SU-DHL-6 (cell line): ENCODE data around the gene CHRD.
"Not testable (repeated sequence)": the region's sequence is repeated elsewhere in the genome, so short reads cannot be mapped to it uniquely, and the experiment has no call there.

Experiments used
- H2AFZ ChIP-seq: fragments of 200-600 bp; sonication (generic); 2 replicates; pipeline ENCODE4 v1.6.1; 2014; ENCODE audit warnings: low read depth, mild to moderate bottlenecking, moderate library complexity, mixed read lengths, antibody characterized with exemption, low read length; ENCODE audit not compliant: severe bottlenecking
- H3F3A ChIP-seq: fragments of 200-600 bp; shearing (Covaris generic); 2 replicates; pipeline ENCODE4 v1.6.0; 2016; ENCODE audit warnings: antibody characterized with exemption, mild to moderate bottlenecking; ENCODE audit not compliant: insufficient read depth
- H3K27ac ChIP-seq: fragments of 200-600 bp; sonication (generic); 2 replicates; pipeline ENCODE4 v1.5.1; 2016; ENCODE audit warnings: low read depth, mild to moderate bottlenecking, low read length, moderate library complexity, mixed read lengths
- H3K27me3 ChIP-seq: fragments of 200-600 bp; sonication (generic), shearing (Covaris generic); 2 replicates; pipeline ENCODE4 v1.6.0; 2014; ENCODE audit warnings: mild to moderate bottlenecking, low read length
- H3K36me3 ChIP-seq: fragments of 200-600 bp; sonication (generic); 2 replicates; pipeline ENCODE4 v1.6.1; 2014; ENCODE audit warnings: mild to moderate bottlenecking, low read length, mixed read lengths
- H3K4me2 ChIP-seq: fragments of 300-600, 200-600 bp; shearing (Covaris generic), sonication (generic); 2 replicates; pipeline ENCODE4 v1.6.0; 2014; ENCODE audit warnings: low read length, low read depth, mild to moderate bottlenecking; ENCODE audit not compliant: poor library complexity, severe bottlenecking
- H3K4me3 ChIP-seq: fragments of 200-600 bp; sonication (generic); 2 replicates; pipeline ENCODE4 v1.5.1; 2014; ENCODE audit warnings: antibody characterized with exemption, low read length, mild to moderate bottlenecking, mixed read lengths; ENCODE audit not compliant: insufficient read depth, poor library complexity, severe bottlenecking
- H3K79me2 ChIP-seq: fragments of 200-600 bp; sonication (generic); 2 replicates; pipeline ENCODE4 v1.6.1; 2014; ENCODE audit warnings: mild to moderate bottlenecking, low read length, moderate library complexity; ENCODE audit not compliant: insufficient read depth
- H3K9ac ChIP-seq: fragments of 200-600 bp; sonication (generic); 2 replicates; pipeline ENCODE4 v1.7.0; 2014; ENCODE audit warnings: mild to moderate bottlenecking, low read length
- H3K9me2 ChIP-seq: fragments of 200-600 bp; sonication (generic); replicated peaks from 2 replicates; pipeline ENCODE4 v1.6.1; 2014; ENCODE audit warnings: low read length; ENCODE audit not compliant: insufficient read depth
- H3K9me3 ChIP-seq: fragments of 200-600 bp; sonication (generic); 2 replicates; pipeline ENCODE4 v1.6.1; 2014; ENCODE audit warnings: low read length, mixed read lengths; ENCODE audit not compliant: insufficient read depth
- H4K20me1 ChIP-seq: fragments of 200-600 bp; sonication (generic); 2 replicates; pipeline ENCODE4 v1.6.1; 2014; ENCODE audit warnings: low read depth, mild to moderate bottlenecking, antibody characterized with exemption, low read length, moderate library complexity, mixed read lengths
- EZH2phosphoT487 ChIP-seq: fragments of 200-600 bp; sonication (generic), shearing (Covaris generic); conservative IDR thresholded peaks from 2 replicates; pipeline ENCODE4 v1.6.1; 2018; ENCODE audit warnings: mild to moderate bottlenecking, antibody characterized with exemption, low read length, moderate library complexity, mixed read lengths
- TF ChIP-seq, protein P1 (sequence below): fragments of 200-600 bp; sonication (generic); IDR thresholded peaks from one replicate; pipeline ENCODE4 v1.5.1; 2017; ENCODE audit warnings: antibody characterized with exemption, mild to moderate bottlenecking, low read length, moderate library complexity; ENCODE audit not compliant: insufficient read depth, poor library complexity, severe bottlenecking

CHRD gene

DNA sequence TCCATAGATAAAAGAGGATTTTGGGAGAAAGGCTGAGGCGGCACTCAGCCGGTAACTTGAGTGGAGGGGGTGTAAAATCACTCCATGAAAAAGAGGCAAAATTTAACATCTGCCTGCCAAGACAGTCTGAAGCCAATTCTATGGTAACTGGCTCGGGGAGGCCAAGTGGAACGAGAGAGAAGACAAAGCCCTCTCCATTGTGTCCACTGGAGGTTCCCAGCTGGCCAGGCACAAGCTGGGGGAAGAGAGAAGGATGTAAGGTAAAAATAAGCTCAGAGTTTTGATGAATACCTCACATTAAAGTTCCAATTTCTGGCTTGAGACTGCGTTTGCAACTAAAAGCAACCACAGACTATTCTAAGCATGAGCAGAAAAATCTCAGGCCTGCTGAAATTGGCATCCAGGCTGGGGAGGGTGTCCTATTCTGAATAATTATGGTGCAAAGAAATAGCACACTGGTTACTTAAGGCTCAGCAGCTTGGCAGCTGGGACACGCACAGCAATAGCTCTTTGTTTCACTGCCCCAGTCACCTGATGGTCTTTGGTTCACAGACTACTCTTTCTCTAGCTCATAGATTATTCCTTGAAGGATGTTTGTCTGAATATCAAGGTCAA is 48.8 kb downstream of the CHRD start:
- Histone ChIP-seq H3K9me2 (no peaks in the 10 kb centered on the region), H3K79me2 (no peaks in the 10 kb centered on the region), H3K4me3 (no peak overlapping the region), H2AFZ (no peak overlapping the region), H3K9ac (no peak overlapping the region), H3K36me3 (no peaks in the 10 kb centered on the region), H3K27me3 (no peaks in the 10 kb centered on the region), H3K9me3 (no peaks in the 10 kb centered on the region), H3K4me2 (no peak overlapping the region), H4K20me1 (no peaks in the 10 kb centered on the region), H3K27ac (no peak overlapping the region), H3F3A (no peaks in the 10 kb centered on the region)
- no peak for TF ChIP-seq EZH2phosphoT487
- TF ChIP-seq, protein P1, sequence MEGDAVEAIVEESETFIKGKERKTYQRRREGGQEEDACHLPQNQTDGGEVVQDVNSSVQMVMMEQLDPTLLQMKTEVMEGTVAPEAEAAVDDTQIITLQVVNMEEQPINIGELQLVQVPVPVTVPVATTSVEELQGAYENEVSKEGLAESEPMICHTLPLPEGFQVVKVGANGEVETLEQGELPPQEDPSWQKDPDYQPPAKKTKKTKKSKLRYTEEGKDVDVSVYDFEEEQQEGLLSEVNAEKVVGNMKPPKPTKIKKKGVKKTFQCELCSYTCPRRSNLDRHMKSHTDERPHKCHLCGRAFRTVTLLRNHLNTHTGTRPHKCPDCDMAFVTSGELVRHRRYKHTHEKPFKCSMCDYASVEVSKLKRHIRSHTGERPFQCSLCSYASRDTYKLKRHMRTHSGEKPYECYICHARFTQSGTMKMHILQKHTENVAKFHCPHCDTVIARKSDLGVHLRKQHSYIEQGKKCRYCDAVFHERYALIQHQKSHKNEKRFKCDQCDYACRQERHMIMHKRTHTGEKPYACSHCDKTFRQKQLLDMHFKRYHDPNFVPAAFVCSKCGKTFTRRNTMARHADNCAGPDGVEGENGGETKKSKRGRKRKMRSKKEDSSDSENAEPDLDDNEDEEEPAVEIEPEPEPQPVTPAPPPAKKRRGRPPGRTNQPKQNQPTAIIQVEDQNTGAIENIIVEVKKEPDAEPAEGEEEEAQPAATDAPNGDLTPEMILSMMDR, result no peak

GRCh38 chr3:184429786-184430185 is 49.9 kb downstream of the CHRD start:
- Histone ChIP-seq H3F3A (no peaks in the 10 kb centered on the region), H4K20me1 (no peaks in the 10 kb centered on the region), H3K9me2 (no peaks in the 10 kb centered on the region), H3K9ac (no peak overlapping the region), H3K27ac (no peak overlapping the region), H3K9me3 (no peaks in the 10 kb centered on the region), H3K4me3 (no peak overlapping the region), H3K79me2 (no peaks in the 10 kb centered on the region), H3K36me3 (no peaks in the 10 kb centered on the region), H3K27me3 (no peaks in the 10 kb centered on the region), H2AFZ (no peak overlapping the region), H3K4me2 (no peak overlapping the region)
- no peak for TF ChIP-seq EZH2phosphoT487
- TF ChIP-seq, protein P1, result no peak

GRCh38 chr3:184430940-184431339 is 51.1 kb downstream of the CHRD start:
- no peak overlapping the region for H3K4me3 ChIP-seq
- H3K9ac ChIP-seq, result no peak overlapping the region
- H3K9me2 ChIP-seq, result no peaks in the 10 kb centered on the region
- H3F3A ChIP-seq, result no peaks in the 10 kb centered on the region
- no peak overlapping the region for H3K4me2 ChIP-seq
- H3K36me3 ChIP-seq, result no peaks in the 10 kb centered on the region
- H2AFZ ChIP-seq, result no peak overlapping the region
- no peaks in the 10 kb centered on the region for H4K20me1 ChIP-seq
- no peak for TF ChIP-seq EZH2phosphoT487
- TF ChIP-seq, protein P1, result no peak
- no peaks in the 10 kb centered on the region for H3K79me2 ChIP-seq
- H3K27ac ChIP-seq, result no peak overlapping the region
- no peaks in the 10 kb centered on the region for H3K27me3 ChIP-seq
- H3K9me3 ChIP-seq, result no peaks in the 10 kb centered on the region

DNA sequence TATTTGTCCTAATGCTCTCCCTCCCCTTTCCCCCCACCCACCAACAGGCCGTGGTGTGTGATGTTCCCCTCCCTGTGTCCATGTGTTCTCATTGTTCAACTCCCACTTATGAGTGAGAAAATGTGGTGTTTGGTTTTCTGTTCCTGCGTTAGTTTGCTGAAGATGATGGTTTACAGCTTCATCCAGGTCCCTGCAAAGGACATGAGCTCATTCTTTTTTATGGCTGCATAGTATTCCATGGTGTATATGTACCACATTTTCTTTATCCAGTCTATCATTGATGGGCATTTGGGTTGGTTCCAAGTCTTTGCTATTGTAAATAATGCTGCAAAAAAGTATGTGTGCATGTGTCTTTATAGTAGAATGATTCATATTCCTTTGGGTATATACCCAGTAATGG is 53.3 kb downstream of the CHRD start:
- H3K27ac ChIP-seq, H3K4me2 ChIP-seq, H3K9me3 ChIP-seq, H3K27me3 ChIP-seq, H3K9ac ChIP-seq, H3K36me3 ChIP-seq, H2AFZ ChIP-seq, H3K9me2 ChIP-seq, H3F3A ChIP-seq, H3K79me2 ChIP-seq, H3K4me3 ChIP-seq, H4K20me1 ChIP-seq: not testable (repeated sequence)
